HG03039 (cell line): ENCODE data around the gene TNFRSF11A.

Source experiments
- ATAC-seq: cut with Tn5 transposase; IDR thresholded peaks from one replicate; pipeline ENCODE4 v1.9.1; 2021; ENCODE audit warnings: mild to moderate bottlenecking, moderate library complexity; ENCODE audit not compliant: unreplicated experiment

Gene TNFRSF11A

DNA sequence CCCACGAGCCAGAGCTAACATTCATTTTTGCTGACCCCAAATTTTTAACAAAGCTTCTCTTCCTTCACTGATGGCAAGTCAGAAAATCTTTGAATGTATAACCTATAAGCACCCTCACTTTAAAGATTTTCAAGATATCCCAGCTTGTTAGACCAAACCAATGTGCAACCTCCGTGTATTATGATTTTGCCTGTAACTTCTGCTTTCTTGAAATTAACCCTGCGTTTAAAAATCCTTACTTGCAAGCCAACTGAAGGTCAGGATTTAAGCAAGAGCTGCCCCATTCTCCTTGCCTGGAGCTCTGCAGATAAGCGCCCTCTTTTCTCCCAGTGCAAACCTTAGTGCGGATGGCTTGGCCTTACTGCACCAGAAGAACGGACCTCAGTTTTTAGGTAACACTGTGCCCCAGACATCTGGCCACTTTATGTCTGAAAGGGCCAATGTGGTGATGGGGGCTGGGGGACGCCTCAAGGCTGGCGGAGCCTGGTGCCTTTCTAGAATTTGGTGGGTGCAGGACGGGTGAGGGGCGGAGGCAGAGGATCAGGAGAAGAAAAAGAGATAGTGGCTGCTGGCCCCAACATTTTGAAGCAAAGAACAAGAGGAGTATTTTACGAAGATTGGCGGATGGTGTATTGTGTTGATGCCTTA is 805 bp upstream of the TNFRSF11A start:
- ATAC-seq, result no peak

DNA sequence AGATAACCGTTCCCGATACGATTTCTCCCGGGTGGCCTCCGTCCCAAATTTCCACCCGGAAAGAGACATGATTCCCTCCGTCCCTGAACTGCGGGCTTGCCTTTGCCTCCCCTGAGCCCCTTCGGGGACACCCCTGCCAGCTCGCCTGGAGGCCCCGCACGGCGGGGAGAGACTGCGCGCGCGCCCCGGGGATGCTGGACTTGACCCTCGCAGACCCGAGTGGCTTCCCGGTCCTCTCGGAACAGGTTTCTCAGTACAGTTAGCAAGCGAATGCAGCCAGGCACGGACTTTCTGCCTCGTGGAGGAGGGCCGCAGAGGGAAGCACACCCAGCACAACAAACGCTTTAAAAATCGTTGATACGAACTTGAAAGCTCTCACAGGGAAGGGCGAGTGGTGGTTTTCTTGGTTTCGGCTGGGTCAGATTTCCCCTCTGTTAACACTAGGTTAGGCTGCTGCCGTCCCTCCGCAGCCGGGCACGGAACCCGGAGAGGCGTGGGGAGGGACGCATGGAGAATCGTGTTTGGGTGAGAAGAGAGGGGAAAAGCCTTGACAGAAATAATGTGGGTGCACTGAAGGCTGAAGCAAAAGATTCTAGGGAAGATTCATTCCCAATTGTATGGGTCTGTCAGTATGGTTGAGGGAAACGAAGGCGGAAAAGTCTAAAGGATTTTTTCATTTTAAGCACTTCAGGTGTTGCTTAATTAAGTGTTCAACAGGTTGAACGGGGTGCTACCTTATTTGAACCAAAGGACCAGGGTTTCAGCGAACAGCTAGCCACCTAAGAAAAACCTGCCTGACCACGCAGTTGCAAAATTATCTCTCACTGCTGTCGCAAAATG is 916 bp downstream of the TNFRSF11A start:
- ATAC-seq, result no peak

DNA sequence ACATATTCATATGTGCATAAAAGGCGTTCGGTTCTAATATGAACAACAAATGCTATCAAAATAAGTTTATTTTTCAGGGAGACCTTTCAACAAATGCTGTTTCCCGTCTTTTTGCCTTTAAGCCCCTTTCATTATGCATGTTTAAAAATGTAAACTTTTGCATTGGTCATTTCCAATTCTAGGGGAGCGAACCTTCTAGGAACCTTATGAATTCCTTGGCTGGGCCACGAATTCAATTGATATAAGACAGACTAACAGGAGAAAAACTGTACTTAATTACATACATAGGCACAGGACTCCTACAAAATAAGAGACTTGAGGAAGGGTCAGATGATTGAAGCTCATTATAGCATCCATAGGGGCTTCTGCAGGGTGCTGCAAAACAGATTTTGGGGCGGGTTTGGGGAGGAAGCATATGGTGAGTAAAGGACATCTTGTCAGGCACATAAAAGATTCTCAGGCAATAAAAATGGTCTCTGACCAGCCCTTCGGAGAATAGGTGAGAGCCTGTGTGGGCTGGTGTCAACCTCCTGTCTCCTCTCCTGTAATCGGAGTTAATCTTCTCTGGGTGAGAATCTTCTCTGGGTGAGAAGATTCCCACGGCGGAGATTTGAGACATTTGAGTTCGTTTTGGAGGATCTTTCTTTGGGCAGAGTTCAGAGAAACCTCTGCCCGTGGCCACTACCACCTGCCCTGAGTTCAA is 1.7 kb downstream of the TNFRSF11A start:
- no peak for ATAC-seq

DNA sequence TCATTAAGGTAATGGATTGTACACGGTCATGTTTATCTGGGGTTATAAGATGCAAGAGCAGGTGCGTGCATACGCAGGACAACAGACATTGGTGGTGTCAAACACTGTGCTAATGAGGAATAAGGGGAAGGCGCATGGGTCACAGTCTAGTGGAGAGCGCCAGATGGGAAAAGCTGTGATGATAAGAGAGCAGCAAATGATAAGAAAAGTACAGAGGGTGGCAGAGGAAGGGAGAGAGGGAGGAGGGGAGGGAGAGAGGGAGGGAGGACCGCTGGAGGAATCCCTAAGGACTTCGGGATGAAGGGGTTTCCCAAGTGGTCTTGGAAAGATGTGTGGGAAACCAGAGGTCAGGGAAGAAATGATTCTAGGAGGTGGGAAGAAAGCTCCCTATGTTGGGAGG is 2.9 kb downstream of the TNFRSF11A start:
- ATAC-seq, result no peak

DNA sequence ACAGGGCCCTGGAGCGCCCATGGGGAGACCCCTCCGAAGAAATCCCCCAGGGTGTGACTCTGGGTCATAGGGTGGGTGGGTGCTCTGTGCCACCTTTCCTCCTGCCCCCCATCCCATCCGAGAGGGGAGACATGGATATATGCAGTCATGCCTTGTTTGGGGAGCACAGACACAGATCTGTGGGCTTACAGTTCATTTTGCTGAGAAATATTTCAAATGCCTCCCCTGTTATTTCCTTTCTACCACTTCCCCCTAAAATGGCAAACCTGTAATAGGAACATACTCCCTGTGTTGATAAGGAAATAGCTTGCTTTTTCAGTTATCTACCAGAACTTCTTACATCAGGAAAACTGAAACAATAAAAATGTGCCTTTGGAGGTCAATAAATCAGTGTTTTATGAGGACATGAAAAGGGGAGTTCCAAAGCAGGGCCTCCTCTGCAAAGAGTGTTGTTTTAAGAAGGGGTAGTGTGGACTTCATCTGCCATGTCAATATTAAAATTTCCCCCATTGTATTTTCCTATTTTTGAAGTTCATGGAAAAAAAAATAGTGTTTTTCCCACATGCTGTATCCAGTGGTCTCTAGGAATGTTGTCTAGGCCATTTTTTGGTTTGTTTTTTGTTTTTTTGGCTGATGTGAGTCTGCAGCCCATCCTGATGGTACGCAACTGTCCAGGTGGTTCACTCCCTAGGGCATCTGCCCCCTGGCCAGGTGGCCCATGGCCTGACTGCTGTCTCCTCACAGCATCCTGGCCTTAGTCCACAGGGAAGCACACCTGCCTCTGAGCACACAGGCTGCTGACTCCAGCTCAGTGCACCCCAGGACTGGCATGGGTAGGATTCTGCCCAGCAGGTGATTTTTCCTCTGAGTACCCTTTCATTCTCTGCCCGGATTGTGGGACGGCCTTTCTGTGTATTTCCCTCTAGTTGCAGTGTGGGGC is 3.7 kb downstream of the TNFRSF11A start:
- ATAC-seq, result no peak

DNA sequence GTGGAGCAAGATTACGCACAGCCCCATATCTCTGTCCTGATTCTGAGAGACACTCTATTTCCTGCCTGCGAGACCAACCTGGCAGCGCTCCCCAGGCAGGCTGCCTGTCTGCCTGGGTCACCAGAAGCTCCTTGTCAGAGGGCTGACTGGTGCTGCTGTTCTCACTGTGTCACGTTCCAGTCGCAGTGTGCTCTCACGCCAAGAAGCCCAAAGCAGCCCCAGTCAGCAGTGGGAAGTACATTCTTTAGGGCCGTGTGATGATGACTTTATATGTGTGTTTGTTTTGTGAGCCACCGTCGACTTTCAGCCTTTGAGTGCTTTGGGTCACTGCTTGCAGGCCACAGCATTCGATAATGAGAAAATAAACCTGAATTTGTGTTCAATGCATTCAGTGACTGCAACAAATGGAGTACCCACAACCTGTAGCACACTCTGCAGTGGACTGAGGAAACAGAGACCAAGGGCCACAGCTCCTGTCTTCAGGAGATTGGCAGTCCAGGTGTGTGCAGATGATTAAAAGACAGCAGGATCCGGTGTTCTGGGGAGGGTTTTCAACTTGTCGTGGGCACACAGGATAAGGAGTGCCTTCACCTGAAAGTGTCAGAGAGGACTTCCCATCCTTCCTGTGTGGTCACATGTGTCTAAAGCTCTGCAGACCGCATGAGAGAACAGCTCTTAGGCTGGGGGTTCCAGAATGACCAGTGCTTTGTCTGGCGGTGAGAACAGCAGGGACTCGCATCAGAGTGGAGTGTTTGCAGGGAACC is 4.8 kb downstream of the TNFRSF11A start:
- no peak for ATAC-seq

DNA sequence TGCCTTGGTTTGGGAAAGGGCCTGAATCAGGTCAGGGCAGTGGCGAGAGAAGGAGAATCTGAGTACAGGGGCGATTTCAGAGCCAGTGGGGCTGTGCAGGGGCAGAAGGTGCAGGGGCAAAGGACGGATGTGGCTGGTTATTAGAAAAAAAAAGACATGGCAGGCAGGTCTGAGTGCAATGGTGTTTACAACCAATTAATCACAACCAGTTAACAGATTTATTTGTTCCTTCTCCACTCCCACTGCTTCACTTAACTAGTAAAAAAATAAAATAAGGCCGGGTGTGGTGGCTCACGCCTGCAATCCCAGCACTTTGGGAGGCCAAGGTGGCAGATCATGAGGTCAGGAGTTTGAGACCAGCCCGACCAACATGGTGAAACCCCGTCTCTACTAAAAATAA is 5.5 kb downstream of the TNFRSF11A start:
- no peak for ATAC-seq

DNA sequence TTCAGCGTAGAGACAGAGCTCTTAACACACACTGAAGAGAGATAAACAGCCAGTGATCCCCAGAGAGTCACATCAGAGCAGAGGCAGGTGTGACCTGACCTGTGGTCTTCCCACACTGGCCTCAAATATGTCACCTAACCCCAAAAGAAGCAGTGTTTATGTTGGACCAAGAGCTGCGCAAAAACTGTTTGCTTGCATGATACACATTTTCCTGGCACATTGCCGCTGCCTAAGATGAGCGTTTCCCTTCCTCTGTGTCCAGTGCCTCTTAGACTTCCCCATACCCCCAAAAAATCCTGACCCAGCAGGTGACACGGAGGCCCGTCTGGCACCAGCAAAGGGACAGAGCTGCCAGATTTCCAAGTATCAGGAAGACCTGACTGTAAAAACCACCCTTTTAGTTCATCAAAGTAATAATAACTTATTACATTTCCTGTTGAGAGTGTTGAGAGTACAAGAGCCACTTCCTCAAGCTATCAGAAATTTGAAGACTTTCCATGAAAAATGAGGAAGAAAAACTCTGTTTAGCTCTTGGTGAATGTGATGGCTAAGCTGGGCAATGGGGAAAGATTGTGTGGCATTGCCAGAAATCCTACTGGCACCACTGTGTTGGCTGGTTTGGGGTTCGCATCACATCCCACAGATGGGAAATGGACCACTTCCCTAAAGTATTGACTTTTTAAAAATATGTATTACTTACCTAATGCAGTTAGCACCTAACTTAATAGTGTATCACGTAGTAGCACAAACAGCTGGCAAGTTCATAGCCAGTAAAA is 6.7 kb downstream of the TNFRSF11A start:
- ATAC-seq, result no peak

DNA sequence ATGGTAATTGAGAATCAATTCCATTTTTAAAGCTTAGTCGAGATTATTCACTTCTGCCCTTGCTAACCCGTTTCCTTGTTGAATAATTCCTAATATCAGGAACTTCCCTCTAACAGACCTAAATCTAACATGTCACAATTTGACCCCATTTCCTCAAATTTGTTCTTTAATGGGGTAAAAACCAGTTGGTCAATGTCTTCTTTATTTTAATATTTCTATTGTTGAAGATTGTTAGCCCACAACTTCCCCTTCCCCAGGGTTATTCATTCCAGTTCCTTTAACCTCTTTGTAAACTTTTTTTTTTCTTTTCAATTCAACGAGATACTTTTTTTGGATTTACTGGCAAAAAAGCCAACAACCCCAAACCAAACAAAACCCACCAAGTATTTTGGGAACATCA is 7.3 kb downstream of the TNFRSF11A start:
- no peak for ATAC-seq

DNA sequence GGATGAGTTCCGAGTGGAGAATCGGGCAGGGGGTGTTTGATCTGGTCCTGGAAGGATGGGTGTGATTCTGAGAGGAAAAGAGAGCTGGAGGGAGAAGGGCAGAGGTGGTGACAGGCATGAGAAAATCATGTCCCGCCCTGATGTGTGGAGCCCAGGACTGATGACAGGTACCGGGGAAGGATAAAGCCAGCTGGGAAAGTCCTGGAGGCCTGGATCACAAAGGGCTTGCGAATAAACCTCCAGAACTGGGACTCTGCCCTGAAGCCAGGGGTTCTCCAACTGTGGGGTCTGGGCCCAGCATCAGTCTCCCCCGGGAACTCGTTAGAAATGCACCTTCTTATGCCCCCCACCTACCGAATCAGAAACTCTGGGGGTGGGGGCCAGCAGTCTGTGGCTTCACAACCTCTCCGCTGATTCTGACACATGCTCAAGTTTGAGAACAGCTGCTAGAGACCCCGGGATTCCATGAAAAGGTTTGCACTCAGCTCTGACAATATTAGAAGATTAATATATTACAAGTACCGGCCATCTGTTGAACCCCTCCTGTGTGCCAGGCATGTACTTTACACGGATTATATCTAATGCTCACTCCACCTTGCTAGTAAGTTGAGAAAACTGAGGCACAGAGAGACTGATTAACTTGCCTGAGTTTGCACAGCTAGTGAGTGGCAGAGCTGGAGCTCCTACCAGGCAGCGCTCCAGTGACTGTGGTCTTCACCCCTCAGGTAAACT is 8.0 kb downstream of the TNFRSF11A start:
- ATAC-seq, result no peak

DNA sequence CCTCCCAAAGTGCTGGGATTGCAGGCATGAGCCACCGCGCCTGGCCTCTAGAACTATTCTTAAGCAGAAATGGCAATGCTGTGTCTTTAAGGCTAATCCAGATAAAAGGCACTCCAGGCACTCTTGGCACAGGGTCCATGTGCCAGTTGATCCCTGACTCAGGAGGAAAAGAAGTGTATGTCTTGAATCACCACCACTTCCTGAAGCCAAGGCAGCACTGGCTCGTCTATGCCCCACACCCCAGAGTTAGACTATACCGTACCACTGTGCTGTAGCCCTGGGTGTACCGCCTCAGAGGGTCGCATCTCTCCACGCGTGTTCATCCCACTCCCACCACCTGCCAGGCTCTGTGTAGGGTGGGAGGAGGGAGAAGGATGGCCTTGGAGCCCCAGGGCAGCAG is 9.0 kb downstream of the TNFRSF11A start:
- ATAC-seq, result no peak

DNA sequence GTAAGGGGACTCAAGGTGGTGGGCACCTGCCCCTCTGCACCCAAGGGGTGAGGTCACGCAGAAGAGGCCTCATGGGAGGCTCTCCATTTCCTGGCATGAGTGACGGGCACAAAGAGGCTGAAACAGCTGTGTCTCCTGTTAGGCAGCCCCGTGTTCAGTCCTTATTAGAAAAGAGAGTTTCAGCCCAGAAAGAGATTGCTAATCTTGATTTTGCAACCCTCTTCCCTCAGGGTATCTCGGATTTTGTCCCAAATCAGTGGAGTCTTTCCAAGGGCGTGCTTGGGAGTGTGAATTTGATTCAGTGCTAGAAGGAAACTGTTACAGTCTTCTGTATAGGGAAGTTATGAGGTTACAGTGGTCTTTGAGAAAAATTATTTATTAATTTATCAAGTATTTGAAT is 10.4 kb downstream of the TNFRSF11A start:
- ATAC-seq, result no peak

DNA sequence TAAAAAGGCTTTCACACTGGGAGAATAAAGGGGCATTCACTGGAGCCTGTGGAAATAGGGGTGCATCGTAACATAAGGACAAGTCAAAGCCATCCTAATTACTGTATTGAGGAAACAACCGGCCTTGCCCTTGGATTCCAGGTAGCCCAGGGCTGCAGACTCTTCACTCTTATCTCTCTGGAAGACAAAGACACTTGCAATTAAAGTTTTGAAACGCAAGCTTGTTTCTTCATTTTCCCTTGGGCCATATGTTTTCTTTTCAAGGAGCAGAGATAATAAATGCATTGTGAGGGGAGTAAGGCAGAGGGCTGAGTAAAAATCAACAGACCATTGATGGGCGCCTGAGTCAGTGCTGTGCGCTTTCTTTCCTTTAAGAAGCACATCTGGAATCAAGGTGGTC is 11.5 kb downstream of the TNFRSF11A start:
- ATAC-seq, result no peak

DNA sequence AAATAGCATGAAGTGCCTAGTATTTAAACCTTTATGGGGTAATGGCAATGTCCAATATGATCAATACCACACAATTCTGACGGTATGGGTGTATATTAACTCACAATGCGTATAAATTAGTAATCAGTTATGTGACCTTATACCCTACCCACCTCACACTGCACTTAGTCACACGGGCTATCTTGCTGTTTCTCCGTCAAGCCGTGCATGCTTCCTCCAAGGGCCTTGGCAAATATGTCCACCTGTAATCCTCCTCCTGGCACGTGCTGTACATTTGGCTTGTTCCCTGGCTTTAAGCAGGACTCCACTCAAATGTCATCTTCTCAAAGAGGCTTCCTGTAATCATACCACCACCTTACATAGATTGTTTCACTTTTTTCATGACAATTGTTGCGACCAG is 12.2 kb downstream of the TNFRSF11A start:
- ATAC-seq, result no peak

DNA sequence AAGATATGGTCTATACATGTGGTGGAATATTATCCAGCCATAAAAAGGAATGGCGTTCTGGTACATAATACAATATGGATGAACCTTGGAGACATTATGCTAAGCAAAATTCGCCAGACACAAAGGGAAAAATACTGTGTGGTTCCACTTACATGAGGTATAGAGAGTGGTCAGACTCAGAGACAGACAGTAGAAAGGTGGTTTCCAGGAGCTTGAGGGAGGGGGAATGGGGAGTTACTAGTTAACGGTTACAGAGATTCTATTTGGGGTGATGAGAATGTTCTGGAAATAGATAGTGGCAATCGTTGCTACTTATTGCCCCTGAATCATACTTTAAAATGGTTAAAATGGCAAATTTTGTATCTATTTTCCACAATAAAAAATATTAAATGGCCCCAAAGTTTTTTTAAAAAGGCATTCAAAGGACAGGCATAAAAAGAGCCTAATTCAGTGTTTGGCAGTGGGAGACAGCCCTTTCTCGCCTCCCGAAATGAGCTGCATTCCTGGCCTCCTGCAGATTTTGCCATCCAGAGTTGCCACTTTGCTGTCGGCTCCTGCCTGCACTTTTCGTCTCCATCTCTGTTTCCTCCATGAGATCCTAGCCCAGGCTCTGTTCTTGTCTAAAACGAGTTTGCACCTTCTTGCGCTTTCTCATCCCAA is 13.5 kb downstream of the TNFRSF11A start:
- no peak for ATAC-seq

DNA sequence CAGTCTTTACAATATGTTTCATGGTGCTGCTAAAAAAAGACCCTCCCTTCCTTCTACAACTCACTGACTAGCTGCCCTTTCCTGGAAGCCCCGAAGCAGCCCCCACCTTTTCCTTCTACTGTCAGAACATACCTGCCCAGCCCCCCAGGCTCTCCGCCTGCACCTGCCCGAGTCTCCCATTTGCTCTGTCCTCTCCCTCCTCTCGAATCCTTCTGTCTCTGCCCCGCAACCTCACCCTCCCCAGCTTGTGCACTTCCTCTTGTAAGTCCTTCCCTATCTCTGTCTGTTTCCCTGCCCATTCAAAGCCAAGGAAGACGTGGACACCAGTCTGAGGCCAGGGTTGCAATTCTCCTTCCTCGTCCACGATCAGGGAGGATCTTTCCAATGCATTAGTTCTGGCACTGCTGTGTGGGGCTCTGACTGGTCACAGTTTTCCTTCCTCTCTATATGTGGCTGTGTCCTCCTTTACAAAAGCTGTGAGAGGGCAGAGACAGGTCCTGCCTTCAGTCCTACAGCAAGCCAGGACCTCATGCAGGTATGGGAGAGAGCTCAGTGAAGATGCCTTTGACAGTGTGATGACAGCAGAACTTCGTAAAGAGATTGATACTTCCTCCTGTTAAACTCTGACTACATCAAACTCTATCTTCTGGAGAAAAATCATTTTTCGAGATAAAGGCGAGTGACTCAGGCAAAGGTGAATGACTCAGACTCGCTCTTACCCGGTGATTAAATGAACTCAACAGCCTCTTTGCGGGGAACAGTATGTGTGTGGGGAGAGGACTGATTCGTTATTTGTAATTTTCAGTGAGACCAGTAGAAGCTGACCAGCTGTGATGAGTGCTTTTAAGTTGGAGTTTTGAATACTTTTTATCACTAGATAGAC is 14.2 kb downstream of the TNFRSF11A start:
- no peak for ATAC-seq

DNA sequence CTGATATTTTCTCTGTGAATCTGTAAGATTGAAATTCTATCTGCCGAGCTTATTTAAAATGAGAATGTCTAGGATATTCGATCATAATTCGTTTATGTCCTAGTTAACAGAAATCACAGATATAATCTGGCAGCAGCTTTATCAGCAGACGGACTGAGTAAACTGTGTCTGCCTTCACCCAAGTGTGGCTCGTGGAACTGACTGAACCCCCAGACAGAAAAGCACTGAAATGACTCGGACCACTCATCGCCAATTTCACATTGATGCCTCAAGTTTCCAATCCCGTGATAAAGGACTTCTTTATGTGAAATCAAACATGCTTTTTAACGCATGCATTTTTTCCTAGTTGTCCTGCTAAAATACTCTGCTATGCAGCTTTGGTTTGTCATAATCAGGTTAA is 15.9 kb downstream of the TNFRSF11A start:
- ATAC-seq, result no peak
